Mesenchymal stem cell (in vitro differentiated cells and primary cell): Measurements from ENCODE around the gene ANTKMT.

Source experiments
- DNase-seq: peaks from one replicate; pipeline ENCODE4 v3.0.0-alpha.2; 2013
- H2AFZ ChIP-seq: one replicate; pipeline ENCODE4 v1.6.1; 2013; ENCODE audit warnings: low read depth, mild to moderate bottlenecking, control low read depth, inconsistent platforms, low read length, moderate library complexity
- H2AK5ac ChIP-seq: 2 replicates; pipeline ENCODE4 v1.6.1; 2013; ENCODE audit warnings: low read length, moderate library complexity, mild to moderate bottlenecking, inconsistent platforms; ENCODE audit not compliant: severe bottlenecking
- H2BK120ac ChIP-seq: one replicate; pipeline ENCODE4 v1.6.1; 2013; ENCODE audit warnings: low read depth, mild to moderate bottlenecking, inconsistent platforms, low read length, moderate library complexity
- H2BK12ac ChIP-seq, 2 experiments: one replicate each; pipeline ENCODE4 v1.6.1; 2013; ENCODE audit warnings: inconsistent platforms in 2 of 2, low read length in 2 of 2, mild to moderate bottlenecking in 2 of 2, moderate library complexity in 2 of 2, control low read depth in 1 of 2
- H2BK15ac ChIP-seq: one replicate; pipeline ENCODE4 v1.6.1; 2013; ENCODE audit warnings: mild to moderate bottlenecking, low read depth, inconsistent platforms; ENCODE audit not compliant: poor library complexity, severe bottlenecking
- H2BK5ac ChIP-seq: 2 replicates; pipeline ENCODE4 v1.6.1; 2013; ENCODE audit warnings: low read depth, mild to moderate bottlenecking, low read length, control low read depth, inconsistent platforms; ENCODE audit not compliant: poor library complexity, severe bottlenecking
- H3K14ac ChIP-seq, 2 experiments: one replicate each; pipeline ENCODE4 v1.6.1; 2013; ENCODE audit warnings: inconsistent platforms in 2 of 2, low read length in 2 of 2, control low read depth in 1 of 2, mild to moderate bottlenecking in 1 of 2, moderate library complexity in 1 of 2
- H3K18ac ChIP-seq, 2 experiments: one replicate each; pipeline ENCODE4 v1.6.1; 2013; ENCODE audit warnings: inconsistent platforms in 2 of 2, low read length in 2 of 2, control low read depth in 1 of 2, low read depth in 1 of 2, mild to moderate bottlenecking in 1 of 2
- H3K23ac ChIP-seq, 2 experiments: one replicate each; pipeline ENCODE4 v1.6.1; 2013; ENCODE audit warnings: inconsistent platforms in 2 of 2, low read length in 2 of 2, mild to moderate bottlenecking in 2 of 2, moderate library complexity in 2 of 2, control low read depth in 1 of 2
- H3K27ac ChIP-seq: 2 replicates; pipeline ENCODE4 v1.5.1; 2013; ENCODE audit warnings: mild to moderate bottlenecking, moderate library complexity, low read length, control low read depth, inconsistent platforms; ENCODE audit not compliant: poor library complexity, severe bottlenecking
- H3K27me3 ChIP-seq, 2 experiments: 2 replicates each; pipeline versions ENCODE4 v1.6.1 to v1.7.0; 2013; ENCODE audit warnings: low read length in 2 of 2, mild to moderate bottlenecking in 2 of 2, moderate library complexity in 2 of 2, control low read depth in 1 of 2, inconsistent platforms in 1 of 2; ENCODE audit not compliant: control insufficient read depth in 1 of 2, insufficient read depth in 1 of 2
- H3K36me3 ChIP-seq, 2 experiments: 2 replicates each; pipeline versions ENCODE4 v1.6.1 to v1.7.0; 2013; ENCODE audit warnings: low read length in 2 of 2, control low read depth in 1 of 2, inconsistent platforms in 1 of 2, low read depth in 1 of 2, mild to moderate bottlenecking in 1 of 2; ENCODE audit not compliant: insufficient read depth in 2 of 2, control insufficient read depth in 1 of 2
- H3K4ac ChIP-seq, 2 experiments: one replicate each; pipeline ENCODE4 v1.6.1; 2013; ENCODE audit warnings: inconsistent platforms in 2 of 2, low read length in 2 of 2, mild to moderate bottlenecking in 2 of 2, moderate library complexity in 2 of 2, control low read depth in 1 of 2, low read depth in 1 of 2
- H3K4me1 ChIP-seq: 2 replicates; pipeline ENCODE4 v1.6.1; 2013; ENCODE audit warnings: low read depth, low read length, control low read depth; ENCODE audit not compliant: control insufficient read depth, insufficient read depth
- H3K4me2 ChIP-seq: 2 replicates; pipeline ENCODE4 v1.6.1; 2013; ENCODE audit warnings: low read length, mild to moderate bottlenecking, inconsistent platforms; ENCODE audit not compliant: poor library complexity, severe bottlenecking
- H3K4me3 ChIP-seq, 2 experiments: 2 replicates each; pipeline versions ENCODE4 v1.5.1 to v1.7.0; 2013; ENCODE audit warnings: low read length in 2 of 2, mild to moderate bottlenecking in 2 of 2, control low read depth in 1 of 2, low read depth in 1 of 2; ENCODE audit not compliant: insufficient read depth in 1 of 2
- H3K79me1 ChIP-seq: replicated peaks from 2 replicates; pipeline ENCODE4 v1.6.1; 2013; ENCODE audit warnings: mild to moderate bottlenecking, control low read depth, low read length, inconsistent platforms; ENCODE audit not compliant: poor library complexity, severe bottlenecking
- H3K9ac ChIP-seq: 2 replicates; pipeline ENCODE4 v1.7.0; 2013; ENCODE audit warnings: mild to moderate bottlenecking, low read length, moderate library complexity
- H3K9me3 ChIP-seq: 2 replicates; pipeline ENCODE4 v1.7.0; 2013; ENCODE audit warnings: mild to moderate bottlenecking, low read length; ENCODE audit not compliant: control insufficient read depth
- H4K8ac ChIP-seq: one replicate; pipeline ENCODE4 v1.6.1; 2013; ENCODE audit warnings: inconsistent platforms, mild to moderate bottlenecking, low read length, moderate library complexity
- H4K91ac ChIP-seq: one replicate; pipeline ENCODE4 v1.6.1; 2013; ENCODE audit warnings: mild to moderate bottlenecking, low read length, inconsistent platforms
- WGBS: methylation state at CpG from one replicate; pipeline ENCODE4 v1.1.7; 2013; ENCODE audit warnings: mixed read lengths; 5-methylcytosine and 5-hydroxymethylcytosine counted together

ANTKMT gene

DNA sequence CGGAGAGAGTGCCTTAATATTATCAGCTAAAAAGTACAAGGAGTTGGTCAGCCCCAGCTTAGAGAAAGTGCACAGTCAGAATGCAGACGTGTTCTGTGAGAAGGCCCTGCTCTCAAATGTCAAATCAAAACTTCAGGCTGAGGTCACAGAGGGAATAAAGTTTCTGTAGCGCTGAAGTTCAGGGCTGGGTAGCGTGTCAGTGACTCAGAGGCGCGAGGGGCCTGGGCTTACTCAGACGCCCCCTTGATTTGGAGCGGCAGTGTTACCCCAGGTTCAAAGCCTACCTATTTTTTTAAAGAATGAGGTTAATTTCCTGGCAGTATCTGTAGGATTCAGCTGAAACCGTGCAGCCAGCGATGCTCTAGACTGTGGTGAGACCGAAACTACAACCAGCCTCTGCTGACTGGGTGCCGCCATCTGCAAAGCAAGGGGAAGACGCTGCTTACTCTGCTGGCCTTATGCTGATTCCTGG, 15.1 kb downstream of the ANTKMT start:
- Histone ChIP-seq H4K8ac (no peak overlapping the region), H2BK5ac (no peak overlapping the region), H3K9ac (no peak overlapping the region), H3K27me3 (no peaks in the 10 kb centered on the region), H3K4ac (no peak overlapping the region), H3K9me3 (no peaks in the 10 kb centered on the region), H4K91ac (no peak overlapping the region), H3K27ac (no peak overlapping the region), H3K23ac (no peak overlapping the region), H3K4me1 (peaks cover 10% of the 10 kb centered on the region), H2BK15ac (no peak overlapping the region), H2AK5ac (no peak overlapping the region), H3K18ac (no peak overlapping the region), H3K4me3 (no peak overlapping the region), H2AFZ (no peak overlapping the region), H2BK120ac (no peak overlapping the region), H2BK12ac (no peak overlapping the region), H3K79me1 (peaks cover 26% of the 10 kb centered on the region), H3K36me3 (peaks cover 64 to 84% of the 10 kb centered on the region in 2 experiments), H3K14ac (no peak overlapping the region), H3K4me2 (no peak overlapping the region)
- no peak for DNase-seq
- 94% methylated on average over 13 of the region's 13 CpGs for WGBS

DNA sequence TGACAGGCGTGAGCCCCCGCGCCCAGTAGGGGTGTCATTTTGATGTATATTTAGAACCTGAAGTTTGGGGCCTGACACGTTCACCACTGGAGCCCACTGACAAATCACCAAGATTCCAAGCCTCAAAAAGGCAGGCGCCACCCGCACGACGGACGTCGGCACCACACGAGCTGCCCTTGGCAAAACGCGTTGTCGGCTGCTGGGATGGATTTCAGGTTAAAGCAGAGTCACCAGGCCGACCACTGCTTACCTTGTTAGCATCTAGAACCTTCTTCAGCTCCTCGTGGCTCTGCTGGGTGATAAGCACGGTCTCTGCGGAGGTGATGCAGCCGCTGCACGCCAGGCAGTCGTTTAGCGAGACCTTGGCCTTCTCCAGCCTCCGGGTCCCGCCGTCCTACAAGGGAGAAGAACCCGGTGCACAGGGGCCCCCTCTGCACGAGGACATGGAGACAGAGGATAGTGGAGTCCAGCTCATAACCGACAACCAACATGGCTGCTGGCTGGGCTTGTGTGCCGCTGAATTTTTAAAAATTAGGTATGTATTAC, 16.1 kb downstream of the ANTKMT start:
- no peak overlapping the region for H4K91ac ChIP-seq
- no peak overlapping the region for H3K4me2 ChIP-seq
- H3K27me3 ChIP-seq = no peaks in the 10 kb centered on the region
- no peak overlapping the region for H2BK120ac ChIP-seq
- 98% methylated on average over 28 of the region's 29 CpGs for WGBS
- H3K23ac ChIP-seq = no peak overlapping the region
- H3K14ac ChIP-seq = no peak overlapping the region
- H3K9ac ChIP-seq = no peak overlapping the region
- H3K18ac ChIP-seq = no peak overlapping the region
- no peak overlapping the region for H4K8ac ChIP-seq
- peaks cover 14% of the 10 kb centered on the region for H3K4me1 ChIP-seq
- no peak overlapping the region for H3K4me3 ChIP-seq
- DNase-seq = no peak
- no peak overlapping the region for H3K27ac ChIP-seq
- no peak overlapping the region for H2AFZ ChIP-seq
- H2BK12ac ChIP-seq = no peak overlapping the region
- H3K79me1 ChIP-seq = peaks cover 26% of the 10 kb centered on the region
- H2BK15ac ChIP-seq = no peak overlapping the region
- peaks cover 60 to 74% of the 10 kb centered on the region in 2 experiments for H3K36me3 ChIP-seq
- no peak overlapping the region for H3K4ac ChIP-seq
- no peak overlapping the region for H2AK5ac ChIP-seq
- no peaks in the 10 kb centered on the region for H3K9me3 ChIP-seq
- H2BK5ac ChIP-seq = no peak overlapping the region

DNA sequence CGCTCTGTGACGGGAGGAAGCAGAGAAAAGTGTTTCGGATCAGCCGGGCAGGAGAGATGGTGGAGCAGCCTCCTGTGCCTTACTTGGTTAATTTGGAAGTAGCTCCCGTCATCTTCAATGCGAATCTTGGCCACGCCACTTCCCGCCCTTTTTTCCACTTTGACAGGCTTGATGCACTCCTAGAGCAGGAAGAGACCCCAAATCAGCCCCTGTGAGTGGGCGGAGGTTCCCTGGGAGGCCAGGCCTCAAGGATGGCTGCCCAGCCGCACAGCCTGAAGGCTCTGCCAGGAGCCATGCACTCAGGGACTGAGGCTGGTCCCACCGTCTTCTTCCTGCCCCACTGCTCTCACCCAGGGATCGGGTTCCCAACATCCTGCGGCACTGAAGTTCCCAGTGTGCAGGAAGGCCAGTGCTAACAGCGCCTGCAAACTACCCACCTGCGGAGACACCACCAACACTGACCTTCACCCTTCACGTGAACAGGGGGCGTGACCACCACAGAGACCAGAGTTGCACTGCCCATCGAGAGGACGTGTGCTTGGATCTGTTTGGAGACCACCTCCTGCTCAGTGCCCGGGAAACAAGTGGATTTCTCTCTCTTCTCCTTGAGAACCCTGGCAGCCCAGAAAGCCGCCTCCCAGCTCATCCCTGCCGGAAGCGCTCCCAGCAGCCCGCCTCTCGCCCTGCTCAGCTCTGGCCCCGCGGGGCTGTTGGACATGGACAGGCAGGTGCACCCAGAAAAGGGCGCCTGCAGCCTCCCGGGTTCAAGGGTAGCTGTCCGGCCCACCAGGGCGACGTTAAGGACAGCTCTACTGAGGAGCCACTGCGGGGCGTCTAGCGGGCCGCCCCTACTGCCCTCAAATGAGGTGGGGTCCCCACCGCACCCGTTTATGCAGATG, 18.9 kb downstream of the ANTKMT start:
- Histone ChIP-seq H3K27me3 (peaks cover 0 to 6% of the 10 kb centered on the region in 2 experiments), H3K14ac (no peak overlapping the region), H3K9ac (peak overlapping the region; percentile 89), H3K23ac (no peak overlapping the region), H3K4ac (no peak overlapping the region), H2BK12ac (no peak overlapping the region), H3K27ac (no peak overlapping the region), H3K18ac (no peak overlapping the region), H2AFZ (no peak overlapping the region), H3K4me1 (peaks cover 14% of the 10 kb centered on the region), H3K79me1 (peaks cover 28% of the 10 kb centered on the region), H2BK15ac (peak overlapping the region; percentile 49), H2BK120ac (no peak overlapping the region), H4K91ac (no peak overlapping the region), H3K4me2 (peak overlapping the region; percentile 96), H4K8ac (no peak overlapping the region), H3K4me3 (peak overlapping the region; percentile 73 to 83), H3K36me3 (peaks cover 37 to 46% of the 10 kb centered on the region in 2 experiments), H3K9me3 (no peaks in the 10 kb centered on the region), H2BK5ac (no peak overlapping the region), H2AK5ac (no peak overlapping the region)
- DNase-seq = no peak
- 66% methylated on average over 38 of the region's 38 CpGs for WGBS

DNA sequence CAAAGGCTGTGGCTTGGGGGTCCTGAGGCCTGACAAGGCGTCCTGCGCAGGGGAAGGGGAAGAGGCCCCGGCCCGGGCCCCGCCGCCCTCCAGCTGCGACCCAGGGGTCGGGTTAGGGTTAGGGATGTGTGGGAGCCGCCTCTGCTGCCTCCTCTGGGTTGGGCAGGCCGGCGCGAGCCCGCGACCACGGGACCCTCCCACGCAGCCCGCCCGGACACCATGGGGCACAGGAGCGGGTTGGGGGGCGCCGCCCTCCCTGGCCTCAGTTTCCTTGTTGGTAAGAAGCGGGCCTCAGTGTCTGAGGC, 19.5 kb downstream of the ANTKMT start:
- Histone ChIP-seq H3K4ac (peak overlapping the region; percentile 42 to 67), H3K27me3 (peaks cover 0 to 6% of the 10 kb centered on the region in 2 experiments), H2BK15ac (peak overlapping the region; percentile 49), H2BK5ac (no peak overlapping the region), H4K91ac (peak overlapping the region; percentile 67), H2AFZ (peak overlapping the region; percentile 76), H3K9ac (peak overlapping the region; percentile 89), H2BK120ac (peak overlapping the region; percentile 61), H3K4me2 (peak overlapping the region; percentile 96), H3K18ac (peak overlapping the region; percentile 6 to 70), H3K14ac (no peak overlapping the region), H3K9me3 (no peaks in the 10 kb centered on the region), H3K4me1 (peaks cover 14% of the 10 kb centered on the region), H2BK12ac (no peak overlapping the region), H3K4me3 (peak overlapping the region; percentile 73 to 83), H4K8ac (peak overlapping the region; percentile 94), H2AK5ac (no peak overlapping the region), H3K27ac (no peak overlapping the region), H3K79me1 (peaks cover 27% of the 10 kb centered on the region), H3K23ac (peak overlapping the region in 1 of 2 experiments; percentile 49), H3K36me3 (peaks cover 32 to 40% of the 10 kb centered on the region in 2 experiments)
- WGBS = 0% methylated on average over 20 of the region's 22 CpGs
- DNase-seq = no peak
